ENCODE data around the gene STARD13.

DNA sequence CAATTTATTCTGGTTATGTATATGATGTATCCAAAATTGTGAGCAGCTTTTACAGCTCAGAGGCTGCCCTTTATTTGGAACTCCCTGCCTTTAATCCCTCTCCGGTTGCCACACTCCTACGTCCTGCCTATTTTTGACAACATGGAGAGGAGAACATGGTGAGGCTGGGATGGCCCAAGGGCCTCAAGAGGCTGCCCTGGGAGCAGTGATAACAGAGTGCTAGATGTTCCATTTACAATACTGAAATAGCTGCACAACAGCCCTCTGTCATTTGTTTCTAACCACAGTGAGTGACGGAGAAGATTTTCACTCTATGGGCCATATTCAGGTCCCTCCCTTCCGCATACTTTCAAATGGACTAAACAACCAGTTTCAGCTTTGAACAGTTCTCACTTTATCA is 33.4 kb downstream of the STARD13 start:
- TF ChIP-seq, protein P1, sequence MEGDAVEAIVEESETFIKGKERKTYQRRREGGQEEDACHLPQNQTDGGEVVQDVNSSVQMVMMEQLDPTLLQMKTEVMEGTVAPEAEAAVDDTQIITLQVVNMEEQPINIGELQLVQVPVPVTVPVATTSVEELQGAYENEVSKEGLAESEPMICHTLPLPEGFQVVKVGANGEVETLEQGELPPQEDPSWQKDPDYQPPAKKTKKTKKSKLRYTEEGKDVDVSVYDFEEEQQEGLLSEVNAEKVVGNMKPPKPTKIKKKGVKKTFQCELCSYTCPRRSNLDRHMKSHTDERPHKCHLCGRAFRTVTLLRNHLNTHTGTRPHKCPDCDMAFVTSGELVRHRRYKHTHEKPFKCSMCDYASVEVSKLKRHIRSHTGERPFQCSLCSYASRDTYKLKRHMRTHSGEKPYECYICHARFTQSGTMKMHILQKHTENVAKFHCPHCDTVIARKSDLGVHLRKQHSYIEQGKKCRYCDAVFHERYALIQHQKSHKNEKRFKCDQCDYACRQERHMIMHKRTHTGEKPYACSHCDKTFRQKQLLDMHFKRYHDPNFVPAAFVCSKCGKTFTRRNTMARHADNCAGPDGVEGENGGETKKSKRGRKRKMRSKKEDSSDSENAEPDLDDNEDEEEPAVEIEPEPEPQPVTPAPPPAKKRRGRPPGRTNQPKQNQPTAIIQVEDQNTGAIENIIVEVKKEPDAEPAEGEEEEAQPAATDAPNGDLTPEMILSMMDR (IDR thresholded peaks at IDR 0.05), result no peak
- TF ChIP-seq EZH2 (IDR thresholded peaks at IDR 0.05) (no peak), EZH2phosphoT487 (IDR thresholded peaks at IDR 0.05) (no peak)
